Ovary (tissue), 9 donors: ENCODE measurements around the gene HP1BP3. TPM values are rescaled to one million over a fixed set of nuclear protein-coding genes. Genes with fewer than 3 reads are reported as not detected.

ENCODE experiments used
- DNase-seq, 5 donors: peaks; one replicate each; pipeline ENCODE4 v3.0.0-alpha.2; 2019 to 2020
- H3K27ac ChIP-seq, 2 donors: fragments of 200-600 bp; one replicate each; pipeline versions ENCODE4 v1.5.1 to v1.8.0; 2019 to 2022
- H3K27me3 ChIP-seq: fragments of 200-600 bp; one replicate; pipeline ENCODE4 v1.8.0; 2022
- H3K36me3 ChIP-seq: fragments of 200-600 bp; sonication (generic); one replicate; pipeline ENCODE4 v1.5.1; 2019
- H3K4me1 ChIP-seq: one replicate; pipeline ENCODE4 v1.8.1; 2013; ENCODE audit warnings: mild to moderate bottlenecking, moderate library complexity; ENCODE audit not compliant: insufficient read depth
- H3K4me3 ChIP-seq: fragments of 200-600 bp; sonication (generic); one replicate; pipeline ENCODE4 v1.5.1; 2017
- H3K9me3 ChIP-seq, 2 donors: fragments of 200-600 bp in 1 of 2; sonication (generic) in 1 of 2; one replicate each; pipeline versions ENCODE4 v1.5.1 to v1.8.1; 2013 to 2019; ENCODE audit warnings: mild to moderate bottlenecking in 1 of 2, moderate library complexity in 1 of 2
- EP300 ChIP-seq: sonication (generic); formaldehyde crosslinking; IDR thresholded peaks from one replicate; pipeline ENCODE4 v1.6.1; 2017; ENCODE audit warnings: antibody characterized with exemption
- POLR2A ChIP-seq: fragments of 450-650 bp; IDR thresholded peaks from one replicate; pipeline ENCODE4 v1.6.1; 2017; ENCODE audit warnings: antibody characterized with exemption, mild to moderate bottlenecking, moderate library complexity
- WGBS, 3 donors: extraction: QIAGEN DNeasy Blood & Tissue Kit in 1 of 3; methylation state at CpG; one replicate each; pipeline versions ENCODE4 v1.1.5 to v1.1.7; 2013 to 2017; 5-methylcytosine and 5-hydroxymethylcytosine counted together
- intact Hi-C, 4 donors: fragments of 100-400 bp; cut with DNase I; formaldehyde crosslinking; loops; one replicate each; pipeline versions ENCODE4 v1.11.0 to v1.15.1; 2022 to 2023
- polyA plus RNA-seq, 2 donors: library from polyadenylated mRNA; stranded (reverse); fragments of 200-250 nt in 1 of 2; fragments of 350-450 nt in 1 of 2; fragmentation: Illumina TruSeq in 1 of 2; extraction: RNeasy Lipid Tissue Mini Kit (QIAGEN cat#74804) in 1 of 2; gene quantifications; one replicate each; pipeline ENCODE4 v1.2.3, GENCODE V29; 2013 to 2014
- total RNA-seq, 7 donors: library from RNA; depleted of rRNA in 2 of 7; stranded (reverse); fragments of >200 nt in 2 of 7; fragmentation: NEBNext Ultra II Directional in 3 of 7; extraction: Animal tissue kit (Norgen Biotek cat#: 25700) in 3 of 7; gene quantifications; one replicate each; pipeline versions ENCODE4 v1.1.0 to v1.2.4, GENCODE V29; 2016 to 2023
- TF ChIP-seq, protein P1 (sequence below), 3 donors: fragments of 450-650 bp in 2 of 3; fragments of 200-600 bp in 1 of 3; IDR thresholded peaks; one replicate each; pipeline versions ENCODE4 v1.5.1 to v1.8.0; 2016 to 2022; ENCODE audit warnings: antibody characterized with exemption in 3 of 3, mild to moderate bottlenecking in 1 of 3
- donor health status: DM: no; HTN: no; CAD: no; lungs with moderate emphysema.
- donor health status: DM: no; HTN: no; CAD: no.
- donor health status: Bipolar disorder and iron deficiency.
- donor health status: DM: yes; HTN: yes; CAD: no.
- donor health status: DM: no; HTN: no; CAD: no.
- donor health status: DM: yes; HTN: yes; CAD: no.

The HP1BP3 gene
- total and polyA plus RNA-seq, 9 donors: 162 to 302 (median 211) TPM

GRCh38 chr1:20701446-20701845, 85.7 kb downstream of the HP1BP3 start:
- H3K4me1 ChIP-seq: no peaks in the 10 kb centered on the region
- H3K27ac ChIP-seq: no peak overlapping the region
- H3K4me3 ChIP-seq: no peak overlapping the region
- no peaks in the 10 kb centered on the region for H3K9me3 ChIP-seq
- no peak for DNase-seq
- H3K27me3 ChIP-seq: no peaks in the 10 kb centered on the region
- H3K36me3 ChIP-seq: no peaks in the 10 kb centered on the region
- intact Hi-C loops: no loop called here
- 80 to 81% (median 81%) methylated on average over 9 of the region's 9 CpGs for WGBS, 3 donors
- TF ChIP-seq, protein P1, sequence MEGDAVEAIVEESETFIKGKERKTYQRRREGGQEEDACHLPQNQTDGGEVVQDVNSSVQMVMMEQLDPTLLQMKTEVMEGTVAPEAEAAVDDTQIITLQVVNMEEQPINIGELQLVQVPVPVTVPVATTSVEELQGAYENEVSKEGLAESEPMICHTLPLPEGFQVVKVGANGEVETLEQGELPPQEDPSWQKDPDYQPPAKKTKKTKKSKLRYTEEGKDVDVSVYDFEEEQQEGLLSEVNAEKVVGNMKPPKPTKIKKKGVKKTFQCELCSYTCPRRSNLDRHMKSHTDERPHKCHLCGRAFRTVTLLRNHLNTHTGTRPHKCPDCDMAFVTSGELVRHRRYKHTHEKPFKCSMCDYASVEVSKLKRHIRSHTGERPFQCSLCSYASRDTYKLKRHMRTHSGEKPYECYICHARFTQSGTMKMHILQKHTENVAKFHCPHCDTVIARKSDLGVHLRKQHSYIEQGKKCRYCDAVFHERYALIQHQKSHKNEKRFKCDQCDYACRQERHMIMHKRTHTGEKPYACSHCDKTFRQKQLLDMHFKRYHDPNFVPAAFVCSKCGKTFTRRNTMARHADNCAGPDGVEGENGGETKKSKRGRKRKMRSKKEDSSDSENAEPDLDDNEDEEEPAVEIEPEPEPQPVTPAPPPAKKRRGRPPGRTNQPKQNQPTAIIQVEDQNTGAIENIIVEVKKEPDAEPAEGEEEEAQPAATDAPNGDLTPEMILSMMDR (IDR thresholded peaks at IDR 0.05): no peak
- TF ChIP-seq EP300: no peak
- TF ChIP-seq POLR2A: no peak

GRCh38 chr1:20700636-20701215, 86.4 kb downstream of the HP1BP3 start:
- Histone ChIP-seq H3K4me3 (no peak overlapping the region), H3K36me3 (no peaks in the 10 kb centered on the region), H3K27me3 (no peaks in the 10 kb centered on the region), H3K27ac (no peak overlapping the region), H3K4me1 (no peaks in the 10 kb centered on the region), H3K9me3 (no peaks in the 10 kb centered on the region)
- intact Hi-C loops: no loop called here
- DNase-seq: no peak
- TF ChIP-seq, protein P1 (IDR thresholded peaks at IDR 0.05): no peak
- no peak for TF ChIP-seq EP300
- no peak for TF ChIP-seq POLR2A
- 78 to 88% (median 86%) methylated on average over 17 of the region's 17 CpGs for WGBS, 3 donors

- H3K27ac ChIP-seq: no peak overlapping the region
- no peaks in the 10 kb centered on the region for H3K27me3 ChIP-seq
- H3K9me3 ChIP-seq: no peaks in the 10 kb centered on the region
- no peaks in the 10 kb centered on the region for H3K4me1 ChIP-seq
- no peak for TF ChIP-seq EP300
- no peak for TF ChIP-seq POLR2A
- DNase-seq: no peak
- intact Hi-C loops: loop anchor here in 1 of 4 donors (5.0 kb wide), 1 partner anchor 498 kb away; no protein-coding TSS in a partner anchor
- 83 to 89% (median 87%) methylated on average over 9 of the region's 9 CpGs for WGBS, 3 donors
- H3K36me3 ChIP-seq: no peaks in the 10 kb centered on the region
- no peak overlapping the region for H3K4me3 ChIP-seq
These were observed 87.5 kb downstream of the HP1BP3 start for GRCh38 chr1:20699558-20699957.

- Histone ChIP-seq H3K36me3 (no peaks in the 10 kb centered on the region), H3K9me3 (no peaks in the 10 kb centered on the region), H3K4me3 (no peak overlapping the region), H3K27me3 (no peaks in the 10 kb centered on the region), H3K4me1 (no peaks in the 10 kb centered on the region), H3K27ac (no peak overlapping the region)
- no peak for DNase-seq
- intact Hi-C loops: loop anchor here in 1 of 4 donors (5.0 kb wide), 1 partner anchor 499 kb away; no protein-coding TSS in a partner anchor
- TF ChIP-seq POLR2A (no peak), EP300 (no peak)
- TF ChIP-seq, protein P1 (IDR thresholded peaks at IDR 0.05): no peak
- WGBS, 3 donors: 70 to 74% (median 71%) methylated on average over 18 of the region's 18 CpGs
These were observed 88.8 kb downstream of the HP1BP3 start for GRCh38 chr1:20698195-20698910.

- Histone ChIP-seq H3K27me3 (no peaks in the 10 kb centered on the region), H3K9me3 (no peaks in the 10 kb centered on the region), H3K36me3 (no peaks in the 10 kb centered on the region), H3K4me3 (no peak overlapping the region), H3K4me1 (no peaks in the 10 kb centered on the region), H3K27ac (no peak overlapping the region)
- WGBS, 3 donors: 80 to 88% (median 87%) methylated on average over 11 to 12 of the region's 12 CpGs
- DNase-seq: no peak
- intact Hi-C loops: loop anchor here (2.0 to 5.0 kb wide), 2 partner anchors 497 to 500 kb away; no protein-coding TSS in a partner anchor
- no peak for TF ChIP-seq POLR2A
- no peak for TF ChIP-seq EP300
- TF ChIP-seq, protein P1 (IDR thresholded peaks at IDR 0.05): no peak
These were observed 89.5 kb downstream of the HP1BP3 start for GRCh38 chr1:20697563-20697962.
